Testis (tissue), 3 donors: ENCODE measurements around the gene LSM3. TPM values are rescaled to one million over a fixed set of nuclear protein-coding genes. Genes with fewer than 3 reads are reported as not detected.

Experiments used
- DNase-seq: peaks from one replicate; pipeline ENCODE4 v3.0.0-alpha.2; 2019
- H3K27ac ChIP-seq, 2 donors: fragments of 200-600 bp; sonication (generic); one replicate each; pipeline ENCODE4 v1.5.1; 2019
- H3K27me3 ChIP-seq: fragments of 200-600 bp; sonication (generic); one replicate; pipeline ENCODE4 v1.5.1; 2019
- H3K36me3 ChIP-seq: fragments of 200-600 bp; sonication (generic); one replicate; pipeline ENCODE4 v1.5.1; 2017; ENCODE audit warnings: low read depth; ENCODE audit errors: missing control alignments
- H3K4me1 ChIP-seq: fragments of 200-600 bp; sonication (generic); one replicate; pipeline ENCODE4 v1.5.1; 2019
- H3K4me3 ChIP-seq, 2 donors: fragments of 200-600 bp; sonication (generic); one replicate each; pipeline ENCODE4 v1.5.1; 2017 to 2019
- H3K9me3 ChIP-seq: fragments of 200-600 bp; sonication (generic); one replicate; pipeline ENCODE4 v1.5.1; 2017
- POLR2A ChIP-seq: fragments of 450-650 bp; IDR thresholded peaks from one replicate; pipeline ENCODE4 v1.6.1; 2017; ENCODE audit warnings: antibody characterized with exemption, mild to moderate bottlenecking, moderate library complexity
- WGBS, 2 donors: methylation state at CpG; one replicate each; pipeline ENCODE4 v1.1.5; 2018; 5-methylcytosine and 5-hydroxymethylcytosine counted together
- intact Hi-C: fragments of 100-400 bp; cut with DNase I; formaldehyde crosslinking; loops from one replicate; pipeline ENCODE4 v1.15.1; 2023; ENCODE audit warnings: low total_unique reads
- polyA plus RNA-seq: library from polyadenylated mRNA; stranded (reverse); fragments of 350-450 nt; fragmentation: Illumina TruSeq; extraction: RNeasy Lipid Tissue Mini Kit (QIAGEN cat#74804); gene quantifications from one replicate; pipeline ENCODE4 v1.2.3, GENCODE V29; 2014; ENCODE audit warnings: low read depth, low replicate concordance; ENCODE audit not compliant: insufficient read depth
- total RNA-seq, 2 donors: library from RNA; depleted of rRNA; stranded (reverse); fragments of >200 nt; gene quantifications; one replicate each; pipeline ENCODE4 v1.2.3, GENCODE V29; 2016
- TF ChIP-seq, protein P1 (sequence below), 3 experiments: fragments of 450-650 bp in 2 of 3; fragments of 200-600 bp in 1 of 3; sonication (generic) in 1 of 3; IDR thresholded peaks; one replicate each; pipeline ENCODE4 v1.5.1; 2016 to 2019; ENCODE audit warnings: antibody characterized with exemption in 3 of 3, mild to moderate bottlenecking in 2 of 3, moderate library complexity in 1 of 3

Gene LSM3
- total and polyA plus RNA-seq, 3 donors from 2014 or later = 13.6 to 21.2 (median 14.9) TPM

DNA sequence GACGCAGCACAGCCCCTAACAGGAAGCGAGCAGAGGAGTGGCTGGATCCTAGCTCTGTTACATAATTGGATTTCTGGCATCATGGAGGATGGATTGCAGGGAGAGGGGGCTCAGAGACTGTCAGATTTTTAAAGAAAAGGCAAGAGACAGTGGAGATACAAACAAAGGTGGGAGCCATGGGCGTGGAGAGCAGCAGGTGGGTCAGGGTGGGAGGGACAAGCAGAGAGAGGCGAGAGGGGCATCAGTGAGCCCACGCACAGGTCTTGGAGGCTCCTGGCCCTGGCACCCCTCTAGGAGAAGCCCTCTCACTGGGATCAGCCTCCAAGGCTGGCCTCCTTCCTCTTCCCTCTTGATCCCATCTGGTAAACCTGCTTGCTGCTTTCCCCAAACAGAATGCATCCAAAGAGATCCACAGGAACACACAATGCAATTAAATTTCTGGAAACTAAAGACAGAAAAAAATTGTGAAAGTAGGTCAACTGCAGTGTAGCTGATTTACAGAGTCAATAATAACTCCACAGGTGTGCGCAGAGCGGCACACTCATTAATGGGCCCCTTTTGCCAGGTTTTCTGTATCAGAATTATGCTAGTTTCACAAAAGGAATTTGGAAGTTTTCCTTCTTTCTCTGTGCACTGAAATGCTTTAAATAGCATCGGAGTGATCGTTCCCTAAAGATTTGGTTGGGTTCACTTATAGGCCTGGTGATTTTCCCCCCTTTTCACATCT is 66.1 kb downstream of the LSM3 start:
- no peak overlapping the region for H3K4me3 ChIP-seq
- 77 to 82% methylated on average over 9 of the region's 9 CpGs for WGBS, 2 donors
- H3K27ac ChIP-seq = no peak overlapping the region

DNA sequence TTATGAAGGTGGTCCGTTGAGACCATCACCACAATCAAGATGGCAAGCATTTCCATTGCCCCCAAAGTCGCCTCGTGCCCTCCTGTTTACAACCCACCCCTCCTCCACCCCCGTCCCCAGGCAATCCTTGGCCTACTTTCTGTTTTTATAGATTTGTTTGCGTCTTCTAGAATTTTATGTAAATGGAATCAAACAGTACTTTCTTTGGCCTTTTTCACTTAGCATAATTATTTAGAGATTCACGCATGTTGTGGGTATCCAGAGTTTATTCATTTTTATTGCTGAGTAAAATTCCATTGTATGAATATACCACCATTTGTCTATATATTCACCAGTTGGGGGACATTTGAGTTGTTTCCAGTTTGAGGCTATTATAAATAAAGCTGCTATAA is 66.6 kb downstream of the LSM3 start:
- Histone ChIP-seq H3K4me1 (peaks cover 21% of the 10 kb centered on the region), H3K27ac (no peak overlapping the region), H3K4me3 (no peak overlapping the region), H3K27me3 (no peaks in the 10 kb centered on the region), H3K9me3 (no peaks in the 10 kb centered on the region), H3K36me3 (no peaks in the 10 kb centered on the region)
- TF ChIP-seq, protein P1, sequence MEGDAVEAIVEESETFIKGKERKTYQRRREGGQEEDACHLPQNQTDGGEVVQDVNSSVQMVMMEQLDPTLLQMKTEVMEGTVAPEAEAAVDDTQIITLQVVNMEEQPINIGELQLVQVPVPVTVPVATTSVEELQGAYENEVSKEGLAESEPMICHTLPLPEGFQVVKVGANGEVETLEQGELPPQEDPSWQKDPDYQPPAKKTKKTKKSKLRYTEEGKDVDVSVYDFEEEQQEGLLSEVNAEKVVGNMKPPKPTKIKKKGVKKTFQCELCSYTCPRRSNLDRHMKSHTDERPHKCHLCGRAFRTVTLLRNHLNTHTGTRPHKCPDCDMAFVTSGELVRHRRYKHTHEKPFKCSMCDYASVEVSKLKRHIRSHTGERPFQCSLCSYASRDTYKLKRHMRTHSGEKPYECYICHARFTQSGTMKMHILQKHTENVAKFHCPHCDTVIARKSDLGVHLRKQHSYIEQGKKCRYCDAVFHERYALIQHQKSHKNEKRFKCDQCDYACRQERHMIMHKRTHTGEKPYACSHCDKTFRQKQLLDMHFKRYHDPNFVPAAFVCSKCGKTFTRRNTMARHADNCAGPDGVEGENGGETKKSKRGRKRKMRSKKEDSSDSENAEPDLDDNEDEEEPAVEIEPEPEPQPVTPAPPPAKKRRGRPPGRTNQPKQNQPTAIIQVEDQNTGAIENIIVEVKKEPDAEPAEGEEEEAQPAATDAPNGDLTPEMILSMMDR (IDR thresholded peaks at IDR 0.05) = no peak
- no peak for TF ChIP-seq POLR2A
- 77 to 87% methylated on average over 6 of the region's 6 CpGs for WGBS, 2 donors
- no peak for DNase-seq
- intact Hi-C loops = no loop called here

More for the DNA sequence above, 66.1 kb downstream of the LSM3 start:
- no peaks in the 10 kb centered on the region for H3K36me3 ChIP-seq
- H3K27me3 ChIP-seq = no peaks in the 10 kb centered on the region
- intact Hi-C loops = no loop called here
- H3K9me3 ChIP-seq = no peaks in the 10 kb centered on the region
- TF ChIP-seq, protein P1 (IDR thresholded peaks at IDR 0.05) = no peak
- no peak for TF ChIP-seq POLR2A
- H3K4me1 ChIP-seq = peaks cover 20% of the 10 kb centered on the region
- no peak for DNase-seq

DNA sequence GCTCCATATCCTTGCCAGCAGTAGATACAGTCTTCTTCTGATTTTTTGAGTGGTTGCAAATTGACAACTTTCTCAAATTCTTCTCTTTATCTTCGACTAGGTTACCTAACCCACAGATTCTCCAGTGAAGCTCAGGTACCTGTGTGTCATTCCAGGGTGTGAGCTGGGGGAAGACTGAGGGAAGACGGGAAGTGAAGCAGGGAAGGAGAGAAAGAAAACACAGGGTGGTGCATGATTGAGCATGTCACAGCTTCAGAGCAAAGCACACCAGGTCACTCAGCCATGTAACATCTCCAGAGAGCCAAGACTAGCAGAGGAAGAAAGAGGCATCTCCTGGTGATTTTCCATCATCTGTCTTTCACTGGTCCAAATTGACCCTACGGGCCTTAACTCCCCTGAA is 67.2 kb downstream of the LSM3 start:
- Histone ChIP-seq H3K9me3 (no peaks in the 10 kb centered on the region), H3K4me1 (peaks cover 21% of the 10 kb centered on the region), H3K27ac (no peak overlapping the region), H3K36me3 (no peaks in the 10 kb centered on the region), H3K27me3 (no peaks in the 10 kb centered on the region), H3K4me3 (no peak overlapping the region)
- intact Hi-C loops = no loop called here
- WGBS, 2 donors = 90 to 94% methylated on average over 3 of the region's 3 CpGs
- TF ChIP-seq POLR2A = no peak
- TF ChIP-seq, protein P1 (IDR thresholded peaks at IDR 0.05) = no peak
- no peak for DNase-seq

DNA sequence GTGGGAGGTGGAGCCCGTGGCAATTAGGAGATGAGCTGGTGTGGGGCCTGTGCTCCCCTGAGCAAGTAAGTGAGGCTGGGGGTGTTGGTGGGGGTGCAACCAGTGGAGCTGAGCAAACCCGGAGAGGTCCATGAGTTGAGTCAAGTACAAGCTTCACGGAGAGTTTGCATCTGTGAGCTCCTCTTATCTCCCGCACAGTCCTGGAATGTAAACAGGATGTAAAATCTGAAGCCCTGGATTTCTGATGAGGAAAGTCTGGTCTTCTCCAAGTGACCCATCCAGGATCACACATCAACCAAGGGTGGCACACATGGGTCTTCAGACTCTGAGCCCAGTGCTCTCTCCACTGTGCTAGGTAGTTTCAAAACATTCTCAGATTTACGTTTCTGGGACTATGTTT is 67.8 kb downstream of the LSM3 start:
- H3K4me1 ChIP-seq = peaks cover 21% of the 10 kb centered on the region
- 82 to 89% methylated on average over 5 of the region's 5 CpGs for WGBS, 2 donors
- H3K36me3 ChIP-seq = no peaks in the 10 kb centered on the region
- H3K27ac ChIP-seq = no peak overlapping the region
- no peaks in the 10 kb centered on the region for H3K27me3 ChIP-seq
- DNase-seq = no peak
- intact Hi-C loops = no loop called here
- H3K4me3 ChIP-seq = no peak overlapping the region
- no peaks in the 10 kb centered on the region for H3K9me3 ChIP-seq
- TF ChIP-seq, protein P1 (IDR thresholded peaks at IDR 0.05) = no peak
- no peak for TF ChIP-seq POLR2A

DNA sequence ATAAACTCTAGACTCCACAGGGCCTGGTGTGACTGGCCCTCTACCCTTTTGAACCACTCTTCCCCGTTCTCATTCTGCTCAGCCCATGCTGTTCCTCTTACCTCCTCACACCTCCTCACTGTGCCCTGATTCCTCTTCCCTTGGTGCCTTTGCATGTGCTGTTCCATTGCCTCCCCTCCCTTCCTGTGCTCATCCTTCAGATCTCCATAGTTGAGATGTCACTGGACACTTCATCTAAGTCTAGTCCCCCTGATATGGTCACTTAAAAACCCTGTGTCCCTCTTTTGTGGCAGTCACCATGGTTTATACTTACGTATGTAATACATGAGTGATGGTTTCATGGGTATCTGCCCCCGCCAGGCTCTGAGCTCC is 69.8 kb downstream of the LSM3 start:
- TF ChIP-seq, protein P1 (IDR thresholded peaks at IDR 0.05) = no peak
- no peak for TF ChIP-seq POLR2A
- Histone ChIP-seq H3K36me3 (no peaks in the 10 kb centered on the region), H3K9me3 (no peaks in the 10 kb centered on the region), H3K27me3 (no peaks in the 10 kb centered on the region), H3K4me3 (no peak overlapping the region), H3K4me1 (peaks cover 21% of the 10 kb centered on the region), H3K27ac (peak overlapping the region; percentile 55 to 74)
- no peak for DNase-seq
- intact Hi-C loops = no loop called here
- WGBS, 2 donors = 69 to 84% methylated on average over 3 of the region's 3 CpGs
